NCI-H524 treated with DMSO at 0.1 percent for 48 hours (cell line): ENCODE data around the gene WFDC12.
"Not testable (repeated sequence)": the region's sequence is repeated elsewhere in the genome, so short reads cannot be mapped to it uniquely, and the experiment has no call there.

Experiments
- DNase-seq: peaks from one replicate; lab custom pipeline; 2025; lab: John Stamatoyannopoulos, UW

The WFDC12 gene

GRCh38 chr20:45124365-45124764 is at the start of gene WFDC12:
TSS of gene WFDC12 (minus strand) at chr20:45124465. CDS start at chr20:45124447, 18 bp downstream.
- DNase-seq, result no peak

GRCh38 chr20:45173522-45173921 is 49.3 kb upstream of the WFDC12 start:
- no peak for DNase-seq

GRCh38 chr20:45164906-45165305 is 40.6 kb upstream of the WFDC12 start:
- DNase-seq, result no peak

GRCh38 chr20:45163083-45163803 is 39.0 kb upstream of the WFDC12 start:
- no peak for DNase-seq

GRCh38 chr20:45157962-45158361 is 33.7 kb upstream of the WFDC12 start:
- no peak for DNase-seq

GRCh38 chr20:45156713-45157112 is 32.4 kb upstream of the WFDC12 start:
- DNase-seq, result no peak

- not testable (repeated sequence) for DNase-seq
Observed at GRCh38 chr20:45154794-45155193, 30.5 kb upstream of the WFDC12 start.

- DNase-seq, result no peak
Observed at GRCh38 chr20:45154183-45154582, 29.9 kb upstream of the WFDC12 start.

GRCh38 chr20:45153752-45154151 is 29.5 kb upstream of the WFDC12 start:
- DNase-seq, result no peak

GRCh38 chr20:45153147-45153546 is 28.9 kb upstream of the WFDC12 start:
- no peak for DNase-seq

- no peak for DNase-seq
Observed at GRCh38 chr20:45152405-45152804, 28.1 kb upstream of the WFDC12 start.

GRCh38 chr20:45149062-45149461 is 24.8 kb upstream of the WFDC12 start:
- DNase-seq, result no peak

GRCh38 chr20:45140836-45141235 is 16.6 kb upstream of the WFDC12 start:
- no peak for DNase-seq

GRCh38 chr20:45139733-45140375 is 15.6 kb upstream of the WFDC12 start:
- peak; percentile 92 for DNase-seq

GRCh38 chr20:45138561-45139300 is 14.5 kb upstream of the WFDC12 start:
- DNase-seq, result no peak

- DNase-seq, result no peak
Observed at GRCh38 chr20:45136911-45137310, 12.6 kb upstream of the WFDC12 start.

- no peak for DNase-seq
Observed at GRCh38 chr20:45128099-45128498, 3.8 kb upstream of the WFDC12 start.

- DNase-seq, result no peak
Observed at GRCh38 chr20:45121388-45121787, 2.9 kb downstream of the WFDC12 start.

GRCh38 chr20:45119556-45120266 is 4.6 kb downstream of the WFDC12 start:
- DNase-seq, result no peak

- no peak for DNase-seq
Observed at GRCh38 chr20:45118028-45118427, 6.2 kb downstream of the WFDC12 start.

GRCh38 chr20:45117581-45117980 is 6.7 kb downstream of the WFDC12 start:
- no peak for DNase-seq

GRCh38 chr20:45115829-45116228 is 8.4 kb downstream of the WFDC12 start:
- DNase-seq, result no peak
